Ramos (cell line): ENCODE data around the gene RNF224.
"Not testable (repeated sequence)": the region's sequence is repeated elsewhere in the genome, so short reads cannot be mapped to it uniquely, and the experiment has no call there.

Experiments used
- in situ Hi-C: fragments of 300-500 bp; cut with MboI; formaldehyde crosslinking; loops from one replicate; pipeline ENCODE4 v1.14.3; 2022; ENCODE audit warnings: low sequenced_read_pairs; ENCODE audit not compliant: unreplicated experiment

The RNF224 gene

GRCh38 chr9:137247916-137248175, 20.5 kb downstream of the RNF224 start:
- in situ Hi-C loops: loop anchor here (25.0 kb wide), 1 partner anchor 461 kb away; the partner anchor contains the start of genes CCDC183 and TMEM141

GRCh38 chr9:137250329-137251193, 23.3 kb downstream of the RNF224 start:
- in situ Hi-C loops: no loop called here

DNA sequence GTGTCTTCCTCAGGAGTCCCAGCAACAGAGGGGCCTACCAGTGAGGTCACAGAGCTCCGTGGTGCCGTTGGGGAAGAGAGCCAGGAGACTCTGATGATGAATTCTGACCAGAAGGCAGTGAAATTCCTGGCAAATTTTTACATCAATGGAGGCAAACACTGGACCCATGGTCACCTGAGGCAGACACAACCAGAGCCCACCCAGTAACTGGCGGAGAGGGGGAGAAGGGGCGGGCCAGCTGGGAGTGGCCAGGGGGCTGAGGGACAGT, 23.8 kb downstream of the RNF224 start, which contains the start of gene STPG3:
STPG3 (plus strand) TSS at position 93 of the 268 bp plus-strand sequence; CDS start at position 94, 1 bp downstream.
- in situ Hi-C loops: no loop called here

DNA sequence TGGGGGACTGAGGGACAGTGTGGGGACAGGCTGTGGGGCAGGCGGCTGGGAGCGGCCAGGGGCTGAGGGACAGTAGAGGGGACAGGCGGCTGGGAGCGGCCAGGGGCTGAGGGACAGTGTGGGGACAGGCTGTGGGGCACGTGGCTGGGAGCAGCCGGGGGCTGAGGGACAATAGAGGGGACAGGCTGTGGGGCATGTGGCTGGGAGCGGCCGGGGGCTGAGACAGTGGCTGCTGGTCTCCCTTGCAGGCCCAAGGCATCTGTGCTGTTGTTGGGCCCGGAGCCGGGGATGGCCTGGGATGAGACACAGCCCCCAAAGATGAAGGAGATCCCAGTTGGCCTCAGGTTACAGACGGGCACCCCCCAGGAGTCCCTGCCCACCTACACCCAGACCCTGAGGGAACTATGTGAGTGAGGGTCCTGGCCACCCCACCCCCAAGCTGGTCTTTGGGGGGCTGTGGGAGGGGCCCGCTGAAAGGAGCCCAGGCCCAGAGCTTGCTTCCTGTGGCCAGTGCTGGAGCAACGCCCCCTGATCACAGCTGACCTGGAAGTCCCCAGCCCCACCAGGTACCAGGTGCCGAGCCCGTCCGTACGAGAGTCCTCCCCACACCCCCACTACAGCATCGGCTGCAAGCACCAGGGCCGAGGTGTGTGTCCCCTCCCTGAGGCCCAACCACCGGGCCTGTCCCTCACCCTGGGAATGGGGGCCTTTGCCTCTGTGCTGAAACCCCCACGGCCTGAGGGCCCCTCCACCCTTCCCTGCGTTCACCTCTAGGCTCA, 24.4 kb downstream of the RNF224 start:
- in situ Hi-C loops: no loop called here

GRCh38 chr9:137252555-137253506, 25.5 kb downstream of the RNF224 start:
- in situ Hi-C loops: no loop called here

- in situ Hi-C loops: no loop called here
Observed at GRCh38 chr9:137253717-137254623, 26.7 kb downstream of the RNF224 start.

- in situ Hi-C loops: no loop called here
Observed at GRCh38 chr9:137254624-137255447, 27.5 kb downstream of the RNF224 start, which contains the start of gene NELFB. Gene NELFB (plus strand): TSS chr9:137255327.

- in situ Hi-C loops: no loop called here
Observed at GRCh38 chr9:137255448-137256114, 28.3 kb downstream of the RNF224 start.

DNA sequence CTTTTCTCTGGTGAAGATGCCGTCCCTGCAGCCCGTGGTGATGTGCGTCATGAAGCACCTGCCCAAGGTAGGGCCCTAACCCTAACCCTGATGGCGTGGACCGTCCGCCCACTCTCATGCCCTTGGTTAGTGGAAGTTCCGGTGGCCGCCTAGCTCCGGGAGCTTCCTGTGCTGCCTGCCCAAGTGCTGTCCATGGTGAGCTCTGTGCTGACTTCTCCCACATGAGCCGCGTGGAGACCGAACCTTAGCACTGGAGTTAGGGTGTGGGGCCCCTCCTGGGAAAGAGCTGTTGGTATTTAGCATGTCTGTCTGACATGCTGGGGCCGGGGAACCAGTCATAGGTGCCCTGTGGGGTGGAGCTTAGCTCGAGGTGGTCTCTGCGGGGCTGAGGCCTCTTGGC, 29.1 kb downstream of the RNF224 start:
- in situ Hi-C loops: no loop called here

DNA sequence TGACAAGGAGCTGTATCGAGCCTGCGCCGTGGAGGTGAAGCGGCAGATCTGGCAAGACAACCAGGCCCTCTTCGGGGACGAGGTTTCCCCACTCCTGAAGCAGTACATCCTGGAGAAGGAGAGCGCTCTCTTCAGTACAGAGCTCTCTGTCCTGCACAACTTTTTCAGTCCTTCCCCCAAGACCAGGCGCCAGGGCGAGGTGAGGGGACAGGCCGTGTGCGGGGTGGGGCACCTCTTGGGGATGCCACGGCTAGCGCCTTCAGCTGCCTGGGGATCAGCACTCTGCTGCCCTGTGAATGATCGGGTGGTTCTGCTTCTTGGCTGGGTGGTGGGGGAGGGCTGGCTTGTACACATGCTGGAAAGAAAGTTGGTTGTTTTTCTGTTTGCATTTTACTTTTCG, 29.6 kb downstream of the RNF224 start:
- in situ Hi-C loops: no loop called here

DNA sequence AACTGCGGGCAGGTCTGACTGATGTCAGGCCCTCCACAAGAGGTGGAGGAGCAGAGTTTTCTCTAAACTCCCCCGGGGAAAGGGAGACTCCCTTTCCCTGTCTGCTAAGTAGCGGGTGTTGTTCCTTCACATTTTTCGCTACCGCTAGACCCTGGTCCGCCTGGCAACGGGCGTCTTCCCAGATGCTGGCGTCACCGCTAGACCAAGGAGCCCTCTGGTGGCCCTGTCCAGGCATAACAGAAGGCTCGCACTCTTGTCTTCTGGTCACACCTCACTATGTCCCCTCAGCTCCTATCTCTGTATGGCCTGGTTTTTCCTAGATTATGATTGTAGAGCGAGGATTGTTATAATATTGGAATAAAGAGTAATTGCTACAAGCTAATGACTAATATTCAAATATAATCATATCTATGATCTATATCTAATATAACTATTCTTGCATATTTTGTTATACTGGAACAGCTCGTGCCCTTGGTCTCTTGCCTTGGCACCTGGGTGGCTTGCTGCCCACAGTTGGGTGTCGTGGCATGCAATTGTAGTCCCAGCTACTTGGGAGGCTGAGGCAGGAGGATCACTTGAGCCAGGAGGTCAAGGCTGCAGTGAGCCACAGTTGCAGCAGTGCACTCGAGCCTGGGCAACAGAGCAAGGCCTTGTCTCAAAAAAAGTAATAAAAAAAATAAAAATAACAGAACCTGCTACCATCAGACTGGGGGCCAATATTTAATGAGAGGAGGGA, 35.0 kb downstream of the RNF224 start:
- in situ Hi-C loops: not testable (repeated sequence)

DNA sequence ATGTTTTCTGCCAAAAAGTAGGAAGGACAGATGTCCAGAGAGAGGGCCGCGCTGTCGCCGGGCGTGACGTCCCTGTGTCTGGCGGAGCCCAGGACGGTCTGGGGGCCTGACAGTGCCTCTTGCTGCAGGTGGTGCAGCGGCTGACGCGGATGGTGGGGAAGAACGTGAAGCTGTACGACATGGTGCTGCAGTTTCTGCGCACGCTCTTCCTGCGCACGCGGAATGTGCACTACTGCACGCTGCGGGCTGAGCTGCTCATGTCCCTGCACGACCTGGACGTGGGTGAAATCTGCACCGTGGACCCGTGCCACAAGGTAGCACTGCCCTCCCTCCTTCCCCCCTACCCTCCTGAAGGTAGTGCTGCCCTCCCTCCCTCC, 35.6 kb downstream of the RNF224 start:
- in situ Hi-C loops: no loop called here

DNA sequence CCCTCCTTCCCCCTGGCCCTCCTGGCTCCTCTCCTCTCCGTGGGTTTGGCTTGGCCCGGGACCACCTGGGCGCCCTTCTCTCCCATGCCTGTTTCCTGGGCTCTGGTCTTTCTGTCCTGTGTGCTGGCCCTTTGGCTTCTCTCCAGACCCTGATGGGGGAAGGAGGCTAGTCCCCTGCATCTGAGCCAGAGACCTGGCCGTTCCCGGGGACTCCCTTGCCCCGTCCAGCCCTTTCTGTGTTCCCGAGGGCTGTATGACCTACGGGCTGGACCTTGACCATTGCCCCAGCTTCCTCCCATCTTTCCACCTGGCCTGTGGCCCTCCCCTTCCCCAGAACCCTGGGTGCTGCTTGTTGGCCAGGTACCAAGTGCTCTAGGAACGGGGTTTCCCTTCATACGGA, 36.2 kb downstream of the RNF224 start:
- in situ Hi-C loops: no loop called here

GRCh38 chr9:137264067-137264466, 36.8 kb downstream of the RNF224 start:
- in situ Hi-C loops: no loop called here

GRCh38 chr9:137265496-137266161, 38.3 kb downstream of the RNF224 start:
- in situ Hi-C loops: no loop called here

- in situ Hi-C loops: no loop called here
Observed at GRCh38 chr9:137266162-137266527, 38.8 kb downstream of the RNF224 start.
